Activated CD4-positive, alpha-beta T cell treated with anti-CD3 and anti-CD28 coated beads, Interleukin-2, amount 50 U/mL, for 24 hours (primary cell): ENCODE results near the gene RPL27.

Source experiments
- DNase-seq, 2 donors: peaks; one replicate each; pipeline ENCODE4 v3.0.0-alpha.2; 2020; ENCODE audit warnings: low read depth in 1 of 2, low spot score in 1 of 2

Gene RPL27

GRCh38 chr17:43051969-43052368 lies 53.8 kb downstream of the RPL27 start:
- no peak for DNase-seq
